Adrenal gland (tissue), 5 donors: ENCODE results near the gene ZBTB7C.

ENCODE experiments used
- CTCF ChIP-seq, 6 experiments: fragments of 450-650 bp in 4 of 6; fragments of 200-600 bp in 2 of 6; sonication (generic) in 1 of 6; IDR thresholded peaks; 1 replicate in 5 of 6; 2 replicates in 1 of 6; pipeline versions ENCODE4 v1.5.1 to v1.8.0; 2016 to 2021; ENCODE audit warnings: antibody characterized with exemption in 6 of 6, mild to moderate bottlenecking in 2 of 6, moderate library complexity in 1 of 6
- POLR2A ChIP-seq, 2 donors: fragments of 450-650 bp; IDR thresholded peaks; one replicate each; pipeline ENCODE4 v1.6.1; 2017; ENCODE audit warnings: antibody characterized with exemption in 2 of 2, mild to moderate bottlenecking in 2 of 2, moderate library complexity in 1 of 2
- donor health status: DM: no; HTN: no; CAD: no.

- TF ChIP-seq CTCF (IDR thresholded peaks at IDR 0.05), result no peak
- no peak for TF ChIP-seq POLR2A (IDR thresholded peaks at IDR 0.05)
Observed at GRCh38 chr18:48163738-48164115, 245.5 kb downstream of the ZBTB7C start.
